Gastroesophageal sphincter (tissue), 4 donors: ENCODE results near the gene APOL3. TPM values are rescaled to one million over a fixed set of nuclear protein-coding genes. Genes with fewer than 3 reads are reported as not detected.
"Not testable (repeated sequence)": the region's sequence is repeated elsewhere in the genome, so short reads cannot be mapped to it uniquely, and the experiment has no call there.

Experiments used
- ATAC-seq: fragments of 150-250 bp; one replicate; pipeline ENCODE4 v1.9.1; 2016; ENCODE audit warnings: mild to moderate bottlenecking, moderate library complexity
- H3K27ac ChIP-seq, 4 donors: fragments of 200-600 bp; sonication (generic) in 3 of 4; 1 replicate in 3 of 4; 2 replicates in 1 of 4; pipeline ENCODE4 v1.5.1; 2016 to 2019
- H3K27me3 ChIP-seq: fragments of 200-600 bp; sonication (generic); one replicate; pipeline ENCODE4 v1.5.1; 2019
- H3K36me3 ChIP-seq, 2 donors: fragments of 200-600 bp; sonication (generic); one replicate each; pipeline ENCODE4 v1.5.1; 2019; ENCODE audit warnings: control low read depth in 1 of 2
- H3K4me1 ChIP-seq, 3 donors: fragments of 200-600 bp; sonication (generic); 1 replicate in 2 of 3; 2 replicates in 1 of 3; pipeline ENCODE4 v1.5.1; 2016 to 2019; ENCODE audit warnings: control low read depth in 2 of 3
- H3K4me3 ChIP-seq, 2 donors: fragments of 200-600 bp; sonication (generic); one replicate each; pipeline ENCODE4 v1.5.1; 2019; ENCODE audit warnings: mild to moderate bottlenecking in 1 of 2, moderate library complexity in 1 of 2
- H3K9me3 ChIP-seq, 3 donors: fragments of 200-600 bp; sonication (generic); one replicate each; pipeline ENCODE4 v1.5.1; 2017 to 2019; ENCODE audit warnings: control low read depth in 2 of 3
- EP300 ChIP-seq: sonication (generic); formaldehyde crosslinking; IDR thresholded peaks from one replicate; pipeline ENCODE4 v1.6.1; 2017; ENCODE audit warnings: antibody characterized with exemption, mild to moderate bottlenecking
- POLR2A ChIP-seq, 2 donors: fragments of 450-650 bp; IDR thresholded peaks; one replicate each; pipeline ENCODE4 v1.6.1; 2017; ENCODE audit warnings: antibody characterized with exemption in 2 of 2, mild to moderate bottlenecking in 2 of 2, moderate library complexity in 1 of 2
- POLR2AphosphoS5 ChIP-seq: sonication (generic); formaldehyde crosslinking; IDR thresholded peaks from one replicate; pipeline ENCODE4 v1.6.1; 2017; ENCODE audit warnings: antibody characterized with exemption
- WGBS, 2 donors: methylation state at CpG; one replicate each; pipeline ENCODE4 v1.1.5; 2018; ENCODE audit warnings: low coverage in 1 of 2; 5-methylcytosine and 5-hydroxymethylcytosine counted together
- total RNA-seq, 4 donors: library from RNA; depleted of rRNA; stranded (reverse); fragments of >200 nt; gene quantifications; one replicate each; pipeline ENCODE4 v1.1.0, GENCODE V29; 2016
- TF ChIP-seq, protein P1 (sequence below), 4 experiments: fragments of 200-600 bp in 2 of 4; fragments of 450-650 bp in 2 of 4; sonication (generic) in 1 of 4; IDR thresholded peaks; one replicate each; pipeline ENCODE4 v1.5.1; 2017 to 2019; ENCODE audit warnings: antibody characterized with exemption in 4 of 4, mild to moderate bottlenecking in 2 of 4, moderate library complexity in 2 of 4

The APOL3 gene
- total RNA-seq, 4 donors from 2014 or later, result 35.5 to 80.5 (median 41.6) TPM

DNA sequence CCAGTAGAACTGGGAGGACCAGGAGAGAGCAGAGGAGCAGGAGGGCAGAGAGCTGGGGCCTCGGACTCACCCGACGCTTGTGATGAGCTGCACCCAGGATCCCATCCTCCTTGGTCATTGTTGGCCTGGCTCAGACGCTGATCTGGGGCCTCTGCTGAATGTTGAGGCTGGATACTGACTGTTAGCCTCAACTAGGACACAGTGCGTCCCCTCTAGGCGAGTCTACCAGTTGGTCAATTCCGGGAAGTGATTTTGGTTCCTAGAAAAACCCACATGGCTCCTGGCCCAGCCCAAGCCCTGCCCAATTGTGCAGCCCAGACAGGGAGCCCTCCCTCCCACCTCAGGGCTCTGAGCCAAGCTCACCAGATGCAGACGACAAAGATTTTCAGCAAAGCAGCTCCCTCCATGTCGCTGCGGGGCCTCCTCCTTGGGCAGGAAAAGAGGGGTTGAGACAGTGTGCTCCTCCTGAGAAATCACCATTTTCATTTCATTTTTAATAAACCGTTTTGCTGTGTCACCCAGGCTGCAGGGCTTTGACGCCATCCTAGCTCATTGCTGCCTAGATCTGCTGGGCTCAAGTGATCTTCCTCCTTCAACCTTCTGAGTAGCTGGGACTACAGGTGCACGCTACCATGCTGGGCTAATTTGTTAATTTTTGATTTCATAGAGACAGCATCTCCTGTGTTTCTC lies 41.2 kb upstream of the APOL3 start, which contains the start of gene APOL4:
Gene APOL4 (minus strand): TSS at position 180 of the 690 bp plus-strand sequence. CDS start 75 bp downstream, at position 105.
- peak within 1 kb of the TSS in 1 of 2 donors; percentile 33 for H3K4me3 ChIP-seq
- H3K27me3 ChIP-seq, result no peaks in the 10 kb centered on the region
- peaks cover 0 to 28% (median 10%) of the 10 kb centered on the region in 3 donors for H3K4me1 ChIP-seq
- WGBS, 2 donors, result 31 to 60% methylated on average over 1 to 3 of the region's 13 CpGs
- peak within 1 kb of the TSS in 1 of 4 donors; percentile 33 for H3K27ac ChIP-seq
- TF ChIP-seq EP300, result no peak
- TF ChIP-seq, protein P1, sequence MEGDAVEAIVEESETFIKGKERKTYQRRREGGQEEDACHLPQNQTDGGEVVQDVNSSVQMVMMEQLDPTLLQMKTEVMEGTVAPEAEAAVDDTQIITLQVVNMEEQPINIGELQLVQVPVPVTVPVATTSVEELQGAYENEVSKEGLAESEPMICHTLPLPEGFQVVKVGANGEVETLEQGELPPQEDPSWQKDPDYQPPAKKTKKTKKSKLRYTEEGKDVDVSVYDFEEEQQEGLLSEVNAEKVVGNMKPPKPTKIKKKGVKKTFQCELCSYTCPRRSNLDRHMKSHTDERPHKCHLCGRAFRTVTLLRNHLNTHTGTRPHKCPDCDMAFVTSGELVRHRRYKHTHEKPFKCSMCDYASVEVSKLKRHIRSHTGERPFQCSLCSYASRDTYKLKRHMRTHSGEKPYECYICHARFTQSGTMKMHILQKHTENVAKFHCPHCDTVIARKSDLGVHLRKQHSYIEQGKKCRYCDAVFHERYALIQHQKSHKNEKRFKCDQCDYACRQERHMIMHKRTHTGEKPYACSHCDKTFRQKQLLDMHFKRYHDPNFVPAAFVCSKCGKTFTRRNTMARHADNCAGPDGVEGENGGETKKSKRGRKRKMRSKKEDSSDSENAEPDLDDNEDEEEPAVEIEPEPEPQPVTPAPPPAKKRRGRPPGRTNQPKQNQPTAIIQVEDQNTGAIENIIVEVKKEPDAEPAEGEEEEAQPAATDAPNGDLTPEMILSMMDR (IDR thresholded peaks at IDR 0.05), result no peak
- TF ChIP-seq POLR2AphosphoS5, result peak; percentile 77
- peak in 1 of 2 donors; percentile 16 for TF ChIP-seq POLR2A (IDR thresholded peaks at IDR 0.05)
- peak; percentile 73 for ATAC-seq
- no peaks in the 10 kb centered on the region for H3K9me3 ChIP-seq
- H3K36me3 ChIP-seq, result no peaks in the 10 kb centered on the region

DNA sequence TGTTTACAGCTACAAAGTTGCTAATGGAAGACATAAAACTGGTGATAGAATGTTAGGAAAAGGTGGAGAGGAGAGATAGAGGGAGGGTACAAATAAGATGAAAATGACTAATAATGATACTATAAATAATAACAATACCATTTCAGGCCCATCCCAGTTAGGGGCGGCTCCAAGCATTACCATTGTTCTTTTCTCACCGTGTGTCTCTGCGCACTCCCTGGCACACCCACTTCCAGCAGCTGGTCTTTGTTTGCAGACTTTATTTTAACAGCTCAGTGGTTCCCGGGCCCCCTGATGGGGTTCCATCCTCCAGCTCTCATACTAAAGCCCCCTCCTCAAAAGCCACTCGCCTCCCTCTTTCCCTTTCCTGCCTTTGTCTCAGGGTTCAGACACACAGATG lies 40.5 kb upstream of the APOL3 start:
- no CpG with 5 or more reads among the region's 5 CpGs for WGBS, 2 donors
- ATAC-seq, result not testable (repeated sequence)

DNA sequence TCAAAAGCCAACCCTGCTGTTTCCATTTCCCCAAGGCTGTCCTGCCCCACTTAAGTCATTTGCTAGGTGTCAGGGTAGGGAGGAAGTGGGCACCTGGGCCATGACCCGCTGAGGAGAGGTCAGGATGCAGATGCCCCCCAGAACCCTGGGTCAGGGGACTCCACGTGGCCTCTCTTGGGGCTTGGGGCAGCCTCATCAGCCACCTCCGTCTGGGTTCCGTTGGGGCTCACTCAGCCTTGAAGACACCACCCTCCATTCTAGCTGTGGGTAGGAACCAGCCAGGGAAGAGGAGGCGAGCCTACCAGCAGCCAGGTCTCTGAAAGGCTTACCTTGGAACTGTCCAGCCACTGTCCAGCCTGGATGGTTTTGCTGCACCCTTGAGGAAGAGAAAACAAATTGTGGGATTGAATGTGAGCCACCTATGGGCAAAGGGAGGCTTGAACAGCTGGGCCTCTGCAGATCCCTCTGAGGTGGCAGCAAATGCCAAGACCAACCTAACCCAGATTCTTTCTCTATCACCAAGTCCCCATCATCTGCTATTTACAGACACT lies 38.5 kb upstream of the APOL3 start:
- no peak overlapping the region for H3K4me3 ChIP-seq
- peaks cover 0 to 49% (median 13%) of the 10 kb centered on the region in 3 donors for H3K4me1 ChIP-seq
- no peaks in the 10 kb centered on the region for H3K9me3 ChIP-seq
- no peaks in the 10 kb centered on the region for H3K27me3 ChIP-seq
- TF ChIP-seq, protein P1 (IDR thresholded peaks at IDR 0.05), result no peak
- H3K36me3 ChIP-seq, result no peaks in the 10 kb centered on the region
- ATAC-seq, result no peak
- whole genome bisulfite sequencing, 2 donors, result no CpG with 5 or more reads among the region's 5 CpGs
- peak overlapping the region in 1 of 4 donors; percentile 54 for H3K27ac ChIP-seq

More for the DNA sequence above, 40.5 kb upstream of the APOL3 start:
- H3K27me3 ChIP-seq, H3K27ac ChIP-seq, H3K9me3 ChIP-seq, H3K36me3 ChIP-seq: not testable (repeated sequence)
- Histone ChIP-seq H3K4me3 (peak overlapping the region in 1 of 2 donors; percentile 33), H3K4me1 (peaks cover 0 to 36% (median 13%) of the 10 kb centered on the region in 3 donors)

DNA sequence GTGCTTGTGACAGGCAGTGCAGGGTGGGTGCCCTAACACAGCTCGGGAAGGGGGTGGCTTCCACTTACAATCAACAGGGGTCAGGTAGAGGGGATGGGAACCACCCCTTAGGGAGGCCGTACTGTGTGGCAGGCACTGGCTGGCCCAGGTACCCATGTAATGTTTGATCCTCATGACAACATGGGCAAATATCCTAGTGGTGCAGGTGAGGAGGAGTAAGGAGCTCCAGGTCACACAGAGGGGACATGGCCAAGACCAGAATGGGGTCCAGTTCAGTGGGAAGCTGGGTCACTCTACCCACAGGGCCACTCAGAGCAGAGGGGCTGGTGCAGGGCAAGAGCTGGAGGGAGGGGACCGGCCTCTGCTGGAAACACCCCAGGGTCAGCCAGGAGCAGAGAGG lies 38.0 kb upstream of the APOL3 start:
- no peaks in the 10 kb centered on the region for H3K36me3 ChIP-seq
- H3K27me3 ChIP-seq, result no peaks in the 10 kb centered on the region
- 100% methylated on average over 1 of the region's 3 CpGs; no CpG with 5 or more reads in 1 of the 2 donors for WGBS, 2 donors
- ATAC-seq, result no peak
- peak overlapping the region in 1 of 4 donors; percentile 54 for H3K27ac ChIP-seq
- no peaks in the 10 kb centered on the region for H3K9me3 ChIP-seq
- TF ChIP-seq POLR2A (IDR thresholded peaks at IDR 0.05) (no peak), EP300 (no peak), POLR2AphosphoS5 (no peak)
- TF ChIP-seq, protein P1 (IDR thresholded peaks at IDR 0.05), result no peak
- peaks cover 0 to 49% (median 13%) of the 10 kb centered on the region in 3 donors for H3K4me1 ChIP-seq
- no peak overlapping the region for H3K4me3 ChIP-seq

DNA sequence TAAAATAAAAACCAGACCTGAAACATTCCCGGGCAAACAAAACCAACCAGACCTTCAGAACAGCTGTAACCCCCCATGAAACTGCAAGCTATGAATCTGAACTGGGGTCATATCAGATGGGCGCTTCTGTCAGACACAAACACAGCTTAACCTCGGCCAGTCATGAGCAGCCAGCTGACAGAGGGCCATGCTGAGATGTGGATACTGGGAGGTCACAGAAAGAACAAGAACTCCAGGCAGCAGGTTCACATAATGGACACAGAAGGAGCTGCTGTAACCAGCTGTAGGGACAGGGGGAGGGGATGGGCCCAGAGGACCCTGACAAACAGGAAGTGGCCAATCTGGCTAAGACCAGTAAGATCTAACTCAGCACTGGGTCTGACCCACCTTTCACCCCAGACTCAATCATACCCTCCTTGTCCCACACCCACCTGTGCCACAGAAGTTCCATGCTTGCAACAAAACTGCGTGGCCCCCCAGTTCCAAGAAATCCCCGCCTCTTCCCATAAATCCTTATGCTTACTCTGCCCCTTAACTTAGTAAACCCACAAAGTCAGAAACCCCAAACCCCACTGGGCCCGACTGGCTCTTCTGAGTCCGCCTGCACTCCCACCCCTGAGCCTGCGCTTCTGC lies 37.1 kb upstream of the APOL3 start:
- Histone ChIP-seq H3K27me3 (no peaks in the 10 kb centered on the region), H3K36me3 (no peaks in the 10 kb centered on the region), H3K27ac (peak overlapping the region in 3 of 4 donors; percentile 22 to 54 (median 50)), H3K4me1 (peaks cover 0 to 47% (median 13%) of the 10 kb centered on the region in 3 donors), H3K4me3 (no peak overlapping the region), H3K9me3 (no peaks in the 10 kb centered on the region)
- no peak for ATAC-seq
- 51 to 60% methylated on average over 1 to 6 of the region's 8 CpGs for WGBS, 2 donors
- TF ChIP-seq EP300 (no peak), POLR2AphosphoS5 (no peak)
